Adrenal gland (tissue), 5 donors: ENCODE measurements around the gene CALHM1.

Source experiments
- POLR2A ChIP-seq, 2 donors: fragments of 450-650 bp; IDR thresholded peaks; one replicate each; pipeline ENCODE4 v1.6.1; 2017; ENCODE audit warnings: antibody characterized with exemption in 2 of 2, mild to moderate bottlenecking in 2 of 2, moderate library complexity in 1 of 2
- TF ChIP-seq, protein P1 (sequence below), 6 experiments: fragments of 450-650 bp in 4 of 6; fragments of 200-600 bp in 2 of 6; sonication (generic) in 1 of 6; IDR thresholded peaks; 1 replicate in 5 of 6; 2 replicates in 1 of 6; pipeline versions ENCODE4 v1.5.1 to v1.8.0; 2016 to 2021; ENCODE audit warnings: antibody characterized with exemption in 6 of 6, mild to moderate bottlenecking in 2 of 6, moderate library complexity in 1 of 6
- donor health status: DM: no; HTN: no; CAD: no.

DNA sequence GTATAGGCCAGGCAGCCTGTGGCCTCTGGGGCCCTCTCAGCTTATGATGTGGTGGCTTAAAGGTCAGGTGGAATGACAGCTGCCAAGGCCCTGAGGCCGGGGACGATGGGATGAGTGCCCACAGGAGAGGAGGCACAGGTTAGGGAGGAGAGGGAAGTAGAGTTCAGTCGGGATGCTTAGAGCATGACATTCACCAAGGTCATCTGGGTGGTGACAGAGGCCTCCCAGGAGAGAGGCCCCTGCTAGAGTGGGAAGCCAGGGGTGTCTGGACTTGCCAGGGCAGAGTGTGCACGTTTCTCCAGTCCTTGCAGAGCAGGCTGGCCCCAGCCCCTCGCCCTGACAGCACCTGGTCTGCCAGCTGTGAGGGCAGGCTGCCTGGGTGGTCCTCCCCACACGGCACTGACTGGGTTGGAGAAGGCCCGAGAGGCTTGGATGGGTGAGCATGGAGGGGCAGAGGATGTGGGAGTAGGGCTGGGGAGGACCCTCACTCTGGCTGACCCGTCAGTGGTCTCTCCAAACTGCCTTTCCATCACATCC is 1.5 kb downstream of the CALHM1 start:
- TF ChIP-seq POLR2A (IDR thresholded peaks at IDR 0.05), result no peak
- TF ChIP-seq, protein P1, sequence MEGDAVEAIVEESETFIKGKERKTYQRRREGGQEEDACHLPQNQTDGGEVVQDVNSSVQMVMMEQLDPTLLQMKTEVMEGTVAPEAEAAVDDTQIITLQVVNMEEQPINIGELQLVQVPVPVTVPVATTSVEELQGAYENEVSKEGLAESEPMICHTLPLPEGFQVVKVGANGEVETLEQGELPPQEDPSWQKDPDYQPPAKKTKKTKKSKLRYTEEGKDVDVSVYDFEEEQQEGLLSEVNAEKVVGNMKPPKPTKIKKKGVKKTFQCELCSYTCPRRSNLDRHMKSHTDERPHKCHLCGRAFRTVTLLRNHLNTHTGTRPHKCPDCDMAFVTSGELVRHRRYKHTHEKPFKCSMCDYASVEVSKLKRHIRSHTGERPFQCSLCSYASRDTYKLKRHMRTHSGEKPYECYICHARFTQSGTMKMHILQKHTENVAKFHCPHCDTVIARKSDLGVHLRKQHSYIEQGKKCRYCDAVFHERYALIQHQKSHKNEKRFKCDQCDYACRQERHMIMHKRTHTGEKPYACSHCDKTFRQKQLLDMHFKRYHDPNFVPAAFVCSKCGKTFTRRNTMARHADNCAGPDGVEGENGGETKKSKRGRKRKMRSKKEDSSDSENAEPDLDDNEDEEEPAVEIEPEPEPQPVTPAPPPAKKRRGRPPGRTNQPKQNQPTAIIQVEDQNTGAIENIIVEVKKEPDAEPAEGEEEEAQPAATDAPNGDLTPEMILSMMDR (IDR thresholded peaks at IDR 0.05), result no peak
